NCI-H187 (cell line): ENCODE data around the gene PSMB4.
"Not testable (repeated sequence)": the region's sequence is repeated elsewhere in the genome, so short reads cannot be mapped to it uniquely, and the experiment has no call there.

Experiments used
- DNase-seq, 2 experiments: peaks; one replicate each; lab custom pipeline; 2025; lab: John Stamatoyannopoulos, UW

The PSMB4 gene

DNA sequence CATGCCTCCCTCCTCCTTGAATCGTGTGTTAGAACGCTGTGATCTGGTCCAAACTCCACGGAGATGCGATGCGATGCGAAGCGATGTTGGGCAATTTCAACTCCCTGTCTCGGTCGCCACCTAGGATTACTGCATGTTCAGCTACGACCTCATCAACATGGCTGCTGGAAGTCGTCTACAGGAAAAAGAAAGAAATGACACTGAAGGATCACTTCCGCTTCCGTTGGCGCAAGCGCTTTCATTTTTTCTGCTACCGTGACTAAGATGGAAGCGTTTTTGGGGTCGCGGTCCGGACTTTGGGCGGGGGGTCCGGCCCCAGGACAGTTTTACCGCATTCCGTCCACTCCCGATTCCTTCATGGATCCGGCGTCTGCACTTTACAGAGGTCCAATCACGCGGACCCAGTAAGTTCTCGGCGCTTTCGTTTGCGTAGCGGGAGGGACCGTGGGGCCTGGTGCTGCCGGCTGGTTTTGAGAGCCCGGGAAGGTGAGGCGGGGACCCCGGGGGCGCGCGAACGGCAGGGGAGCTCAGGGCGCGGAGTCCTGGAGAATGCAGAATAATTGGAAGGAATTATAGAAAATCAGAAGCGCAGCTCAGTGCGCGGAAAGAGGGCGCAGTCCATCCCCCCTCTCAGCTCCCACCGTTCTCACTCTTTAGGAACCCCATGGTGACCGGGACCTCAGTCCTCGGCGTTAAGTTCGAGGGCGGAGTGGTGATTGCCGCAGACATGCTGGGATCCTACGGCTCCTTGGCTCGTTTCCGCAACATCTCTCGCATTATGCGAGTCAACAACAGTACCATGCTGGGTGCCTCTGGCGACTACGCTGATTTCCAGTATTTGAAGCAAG is at the start of gene PSMB4:
TSS of gene PSMB4 (plus strand) at position 250 of the 848 bp plus-strand sequence. CDS start at position 265, 15 bp downstream.
- peak; percentile 91 to 95 for DNase-seq

DNA sequence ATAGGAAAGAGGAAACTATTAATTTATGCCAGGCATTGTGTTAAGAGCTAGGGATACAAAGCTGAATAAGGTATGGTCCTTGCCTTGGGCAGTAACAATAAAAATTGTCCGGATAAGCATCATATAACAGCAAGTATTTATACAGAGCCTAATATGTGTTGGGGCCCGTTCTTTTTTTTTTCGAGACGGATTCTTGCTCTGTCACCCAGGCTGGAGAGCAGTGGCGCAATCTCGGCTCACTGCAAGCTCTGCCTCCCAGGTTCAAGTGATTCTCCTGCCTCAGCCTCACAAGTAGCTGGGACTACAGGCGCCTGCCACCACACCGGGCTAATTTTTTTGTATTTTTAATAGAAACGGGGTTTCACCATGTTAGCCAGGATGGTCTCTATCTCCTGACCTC is 49.0 kb upstream of the PSMB4 start:
- DNase-seq, result not testable (repeated sequence)

DNA sequence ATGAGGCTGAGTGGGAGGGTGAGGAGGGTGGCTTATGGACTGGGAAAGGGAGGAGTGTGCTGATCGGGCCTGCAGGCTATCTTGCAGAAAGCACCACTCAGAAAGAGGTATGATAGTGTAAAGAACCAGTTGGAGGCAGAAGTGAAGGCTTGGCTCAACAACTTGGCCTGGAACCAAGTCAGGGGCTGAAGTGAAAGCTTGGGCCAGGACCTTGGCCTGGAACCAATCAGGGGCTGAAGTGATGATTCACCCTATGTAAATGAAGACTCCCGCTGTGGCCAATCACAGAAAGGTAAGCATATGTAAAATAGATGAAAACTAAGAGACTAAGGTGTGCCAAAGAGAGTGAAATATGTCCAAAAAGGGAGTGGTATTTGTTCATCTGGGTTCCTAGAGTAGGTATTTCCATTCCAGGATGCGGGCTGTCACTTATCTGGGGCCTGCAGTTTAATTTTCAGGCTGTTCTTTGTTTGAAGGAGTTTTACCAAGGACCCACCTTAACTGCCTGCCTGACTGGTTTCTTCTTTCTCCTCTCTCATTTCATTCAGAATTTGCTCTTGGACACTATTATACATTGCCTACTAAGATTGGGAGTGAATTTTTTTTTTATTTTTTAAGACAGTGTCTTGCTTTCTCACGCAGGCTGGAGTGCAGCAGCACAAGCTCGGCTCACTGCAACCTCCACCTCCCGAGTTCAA is 47.2 kb upstream of the PSMB4 start:
- DNase-seq, result no peak

DNA sequence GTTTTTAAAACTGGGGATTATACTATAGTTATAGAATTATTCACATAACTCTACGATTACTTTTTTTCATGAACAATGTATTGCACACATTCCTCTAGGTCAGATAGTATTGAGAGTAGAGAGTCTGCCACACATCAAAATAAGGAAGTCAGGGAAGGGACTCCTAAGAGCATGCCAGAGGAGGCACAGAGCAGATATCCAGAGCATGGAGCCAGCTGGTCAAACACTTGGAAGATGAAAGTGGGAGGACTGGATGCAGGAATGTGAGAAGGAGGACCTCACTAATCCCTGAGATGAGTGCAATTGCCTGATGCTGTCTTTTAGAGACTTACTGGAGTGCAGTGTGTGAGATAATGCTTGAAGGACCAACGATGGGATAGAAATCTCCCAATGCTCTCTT is 42.7 kb upstream of the PSMB4 start:
- no peak for DNase-seq

DNA sequence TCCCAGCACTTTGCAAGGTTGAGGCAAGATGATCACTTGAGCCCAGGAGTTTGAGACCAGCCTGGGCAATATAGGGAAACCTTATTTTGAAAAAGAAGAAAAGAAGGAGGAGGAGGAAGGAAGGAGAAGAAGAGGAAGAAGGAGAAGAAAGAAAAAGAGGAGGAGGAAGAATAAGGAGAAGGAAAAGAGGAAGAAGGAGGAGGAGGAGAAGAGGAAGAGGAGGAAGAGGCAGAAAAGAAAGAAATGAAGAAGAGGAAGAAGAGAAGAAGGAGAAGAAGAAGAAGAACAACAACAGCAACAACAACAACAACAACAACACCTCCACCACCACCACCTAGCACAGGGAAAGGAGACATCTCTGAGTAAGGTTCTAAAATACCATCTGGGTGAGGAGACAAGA is 37.5 kb upstream of the PSMB4 start:
- DNase-seq, result no peak

DNA sequence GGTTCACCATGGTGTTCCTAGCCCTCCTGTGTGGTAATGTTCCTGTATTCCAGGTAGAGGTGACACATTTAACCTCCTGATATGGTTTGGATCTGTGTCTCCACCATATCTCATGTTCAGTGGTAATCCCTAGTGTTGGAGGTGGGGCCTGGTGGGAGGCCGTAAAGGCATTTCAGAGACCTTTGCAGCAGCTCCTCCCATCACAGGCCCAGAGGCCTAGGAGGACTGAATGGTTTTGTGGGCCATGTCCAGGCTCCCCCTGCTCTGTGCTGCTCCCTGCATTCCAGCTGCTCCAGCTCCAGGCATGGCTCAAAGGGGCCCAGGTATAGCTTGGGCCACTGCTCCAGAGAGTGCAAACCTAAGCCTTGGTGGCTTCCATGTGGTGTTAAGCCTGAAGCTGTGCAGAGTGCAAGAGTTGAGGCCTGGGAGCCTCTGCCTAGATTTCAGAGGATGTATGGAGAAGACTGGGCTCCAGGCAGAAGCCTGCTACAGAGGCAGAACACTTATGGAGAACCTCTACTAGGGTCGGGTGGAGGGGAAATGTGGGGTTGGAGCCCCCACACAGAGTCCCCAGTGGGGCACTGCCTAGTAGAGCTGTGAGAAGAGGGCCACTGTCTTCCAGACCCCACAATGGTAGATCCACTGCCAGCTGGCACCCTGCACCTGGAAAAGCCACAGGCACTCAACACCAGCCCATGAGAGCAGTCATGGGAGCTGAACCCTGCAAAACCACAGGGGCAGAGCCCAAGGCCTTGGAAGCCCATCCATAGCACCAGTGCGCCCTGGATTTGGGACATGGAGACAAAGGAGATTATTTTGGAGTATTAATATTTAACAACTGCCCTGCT is 36.8 kb upstream of the PSMB4 start:
- no peak for DNase-seq

DNA sequence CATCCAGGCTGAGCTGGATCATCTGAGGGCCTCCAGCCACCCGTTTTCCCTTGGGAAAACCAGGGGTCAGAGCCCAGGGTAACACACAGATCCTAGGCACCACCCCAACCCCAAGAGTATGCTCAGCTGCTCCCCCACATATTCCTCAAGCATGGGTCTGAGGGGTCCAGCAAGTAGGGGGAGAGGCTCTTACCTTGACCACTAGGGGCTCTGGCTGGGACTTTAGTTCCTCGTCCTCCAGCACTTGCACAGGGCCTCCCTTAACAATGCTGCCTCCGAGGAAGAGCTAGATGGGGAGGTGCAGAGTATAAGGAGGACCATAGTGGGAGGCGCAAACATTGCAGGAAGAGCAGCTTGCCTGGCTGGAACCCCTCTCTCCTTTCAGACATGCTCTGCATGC is 34.4 kb upstream of the PSMB4 start:
- DNase-seq, result no peak

DNA sequence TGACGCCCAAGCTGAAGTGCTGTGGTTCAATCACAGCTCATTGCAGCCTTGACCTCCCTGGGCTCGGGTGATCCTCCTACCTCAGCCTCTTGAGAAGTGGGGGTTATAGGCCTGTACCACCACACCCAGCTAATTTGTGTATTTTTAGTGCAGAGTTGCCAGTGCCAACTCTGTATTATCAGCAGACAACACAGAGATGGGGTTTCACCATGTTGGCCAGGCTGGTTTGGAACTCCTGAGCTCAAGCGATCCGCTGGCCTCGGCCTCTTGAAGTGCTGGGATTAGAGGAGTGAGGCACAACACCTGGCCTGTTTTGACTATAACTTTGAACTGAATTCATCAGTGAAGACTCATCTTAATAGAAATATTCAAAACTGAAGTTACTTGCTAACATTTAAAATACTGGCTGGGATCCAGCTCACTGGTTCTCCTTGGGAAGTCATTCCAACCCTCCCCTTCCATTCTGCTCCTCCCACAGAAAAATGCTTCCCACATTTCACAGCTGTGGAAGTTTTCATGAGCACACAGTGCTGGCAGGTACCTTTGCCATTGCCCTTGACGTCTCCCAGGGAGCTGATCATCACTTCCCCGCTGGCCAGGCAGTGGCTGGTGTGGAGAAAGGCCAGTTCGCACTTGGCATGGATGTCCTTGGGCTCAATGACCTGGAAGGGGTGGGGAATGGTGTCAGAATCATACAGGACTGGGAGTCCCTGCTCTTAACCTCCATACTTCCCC is 31.5 kb upstream of the PSMB4 start:
- DNase-seq, result no peak

DNA sequence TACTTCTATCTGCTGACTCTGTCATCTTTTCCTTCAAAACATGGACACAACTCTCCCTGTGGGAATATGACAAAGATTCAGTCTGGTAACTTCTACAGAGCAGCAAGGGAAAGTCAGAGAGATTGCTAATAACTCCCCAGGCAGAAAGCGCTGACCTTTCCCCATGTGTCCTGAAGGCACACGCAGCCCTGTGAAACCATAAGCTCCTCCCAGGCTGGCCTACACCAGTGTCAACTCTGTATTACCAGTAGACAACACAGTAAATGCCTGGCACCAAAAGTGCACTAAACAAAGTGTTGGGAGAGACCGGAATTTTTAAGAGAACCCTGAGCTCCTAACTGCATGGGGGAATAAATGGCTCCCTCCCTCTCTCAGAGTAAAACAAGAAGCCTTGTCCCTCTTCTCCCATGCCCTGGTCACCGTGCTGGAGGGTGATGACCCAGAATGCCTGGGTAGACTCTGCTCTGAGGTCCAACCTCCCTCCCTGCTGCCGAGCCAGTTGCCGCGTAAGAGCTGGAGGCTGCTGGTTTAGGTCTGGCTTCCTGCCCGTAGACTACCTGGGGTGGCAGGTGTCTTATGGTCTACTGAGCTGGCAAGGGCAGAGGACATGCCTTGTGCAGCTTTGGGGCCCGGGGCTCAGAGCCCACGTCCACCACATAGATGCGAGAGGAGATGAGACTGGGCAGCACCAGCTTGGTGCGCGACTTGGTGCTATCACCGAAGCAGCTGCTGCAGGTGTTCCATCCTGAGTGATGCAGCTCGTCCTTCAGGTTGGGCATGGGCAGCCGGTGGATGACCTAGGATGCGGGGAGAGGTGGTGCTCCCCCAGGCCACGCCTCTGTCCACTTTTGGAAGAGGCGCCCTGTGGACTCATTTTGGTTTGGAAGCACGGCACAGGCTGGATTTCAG is 30.7 kb upstream of the PSMB4 start:
- DNase-seq, result no peak

DNA sequence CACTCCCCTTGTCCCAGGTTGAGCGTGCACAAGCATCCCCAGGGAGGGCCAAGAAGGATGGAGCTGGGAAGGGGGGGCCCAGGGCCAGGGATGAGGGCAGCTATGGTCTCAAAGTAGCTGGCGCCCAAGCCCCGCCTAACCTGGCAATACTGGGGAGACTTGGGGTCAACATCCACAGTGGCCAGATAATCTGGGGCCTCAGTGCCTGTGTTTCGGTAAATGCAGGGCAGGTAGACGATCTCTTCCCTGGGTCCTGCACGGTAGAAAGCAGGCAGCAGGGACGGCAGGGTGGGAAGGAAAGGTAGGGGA is 30.1 kb upstream of the PSMB4 start:
- no peak for DNase-seq

DNA sequence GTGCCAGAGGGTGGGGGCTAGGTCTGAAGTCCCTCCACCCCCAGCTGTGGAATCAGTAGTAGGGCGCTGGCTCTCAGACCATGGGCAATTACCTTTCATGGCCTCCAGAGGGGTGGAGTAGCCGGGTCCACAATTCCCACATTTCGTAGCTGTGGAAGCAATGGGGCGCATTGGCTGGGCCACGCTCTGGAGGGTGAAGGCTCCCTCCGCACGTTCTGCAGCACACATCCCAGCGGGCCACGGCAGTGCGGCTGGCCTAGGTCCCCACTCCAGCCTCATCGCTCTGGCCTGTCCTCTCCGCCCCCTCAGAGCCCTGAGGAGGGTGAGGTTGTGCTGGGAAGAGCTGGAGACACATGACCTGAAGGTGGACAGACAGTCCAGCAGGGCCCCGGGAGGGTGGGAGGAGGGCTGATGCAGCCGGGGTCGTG is 29.7 kb upstream of the PSMB4 start:
- no peak for DNase-seq

DNA sequence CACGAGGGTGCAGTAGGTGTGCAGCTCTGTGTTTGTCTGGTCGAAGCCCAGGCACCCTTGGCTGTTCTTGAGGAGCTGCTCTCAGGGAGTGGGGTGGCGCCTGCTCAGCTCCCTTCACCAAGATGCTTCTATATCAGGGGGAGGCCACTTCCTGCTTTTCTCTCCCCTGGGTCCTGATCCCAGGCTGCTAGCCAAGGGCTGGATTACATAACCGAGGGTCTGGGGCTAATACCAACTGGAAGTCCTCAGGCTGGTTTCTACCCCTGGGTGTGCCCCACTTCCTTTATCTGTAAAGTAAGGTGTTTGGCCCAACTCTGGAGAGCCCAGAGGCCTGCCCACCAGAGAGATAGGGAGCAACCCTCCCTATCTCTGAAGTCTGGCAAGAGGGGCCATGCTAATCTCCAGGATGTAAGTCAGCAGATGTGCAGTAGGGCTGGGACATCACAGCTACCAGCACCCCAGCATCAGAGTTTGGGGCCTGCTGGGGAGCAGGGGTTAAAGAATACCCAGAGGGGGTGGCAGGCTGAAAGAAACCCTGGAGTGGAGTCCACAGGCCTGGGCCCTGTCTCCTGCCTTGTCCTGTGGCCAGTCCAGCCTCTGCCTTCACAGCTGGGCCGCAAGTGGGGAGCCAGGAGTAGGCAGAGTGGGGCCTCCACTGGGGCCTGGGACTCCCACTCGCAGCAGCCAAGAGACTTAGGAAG is 29.0 kb upstream of the PSMB4 start:
- no peak for DNase-seq

DNA sequence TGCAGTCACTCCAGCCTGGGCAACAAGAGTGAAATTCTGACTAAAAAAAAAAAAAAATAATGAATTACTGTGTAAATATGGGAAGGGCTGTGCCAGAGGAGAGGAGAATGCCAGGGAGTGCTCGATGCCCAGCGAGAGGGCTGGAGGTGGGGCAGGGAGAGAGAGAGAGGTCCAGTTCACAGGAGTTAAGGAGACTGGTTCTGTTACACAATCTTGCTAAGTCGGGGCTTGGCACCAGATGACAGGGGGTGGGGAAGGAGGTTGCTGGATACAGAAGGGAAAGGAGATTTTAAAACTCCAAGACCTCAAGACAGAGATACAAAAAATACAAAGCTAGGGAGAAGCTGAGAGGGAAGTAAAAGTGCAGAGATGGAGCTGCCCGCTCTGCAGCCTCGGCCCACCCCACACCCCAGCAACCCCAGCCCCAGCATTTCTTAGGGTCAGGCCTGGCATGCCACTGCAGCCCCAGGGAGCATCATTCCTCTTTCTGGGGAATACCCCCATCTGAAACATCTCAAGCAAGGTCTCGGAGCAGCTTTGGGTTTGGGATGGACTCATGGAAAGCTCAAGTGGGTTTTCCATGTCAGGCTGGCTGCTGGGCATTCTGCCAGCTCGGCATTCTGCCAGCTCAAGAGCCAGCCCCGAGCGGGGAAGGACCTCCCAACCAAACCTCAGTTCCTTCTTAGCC is 27.9 kb upstream of the PSMB4 start:
- DNase-seq, result peak; percentile 95 to 96

DNA sequence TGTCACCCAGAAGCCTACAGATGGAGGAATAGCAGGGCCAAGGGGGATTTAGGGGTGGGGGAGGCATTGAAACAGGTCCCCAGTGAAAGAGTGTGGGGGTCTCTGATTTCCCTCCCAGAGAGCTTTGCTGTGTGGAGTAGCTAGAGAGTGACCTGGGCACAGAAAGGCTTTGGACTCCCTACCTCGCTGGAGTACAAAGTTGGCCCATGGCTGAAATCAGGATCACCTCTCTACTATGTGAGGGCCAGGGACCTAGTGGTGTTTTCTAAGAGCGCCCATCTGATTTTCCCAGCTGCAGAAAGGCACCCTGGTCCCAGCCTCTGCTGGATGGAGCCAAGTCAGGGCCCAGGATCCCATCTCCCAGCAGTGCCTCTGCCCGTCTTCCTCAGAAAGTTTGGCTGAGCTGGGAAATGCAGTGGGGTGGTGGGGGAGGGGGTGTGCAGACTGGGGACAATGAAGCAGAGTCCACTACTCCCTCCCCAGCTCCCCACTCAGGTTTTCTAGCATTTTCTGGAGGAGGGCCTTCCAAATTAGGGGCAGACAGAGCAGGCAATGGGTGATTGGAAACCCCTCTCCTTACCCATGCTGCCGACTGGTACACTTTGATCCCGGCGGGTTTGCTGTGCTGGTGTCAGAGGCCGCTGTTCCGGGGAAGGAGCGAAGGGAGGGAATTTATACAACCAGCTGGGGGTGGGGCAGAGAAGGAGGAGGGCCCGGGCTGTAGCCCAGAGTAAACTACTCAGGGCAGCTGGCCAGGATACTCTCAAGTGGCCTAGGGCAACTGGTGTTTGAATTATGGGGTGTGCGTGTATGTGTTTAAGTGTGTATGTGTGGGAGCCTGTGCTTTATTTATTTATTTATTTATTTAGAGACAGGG is 27.1 kb upstream of the PSMB4 start, which contains the start of gene SELENBP1:
TSS of gene SELENBP1 (minus strand) at position 648 of the 877 bp plus-strand sequence. CDS start at position 584, 64 bp downstream.
- DNase-seq, result peak; percentile 63 to 79

DNA sequence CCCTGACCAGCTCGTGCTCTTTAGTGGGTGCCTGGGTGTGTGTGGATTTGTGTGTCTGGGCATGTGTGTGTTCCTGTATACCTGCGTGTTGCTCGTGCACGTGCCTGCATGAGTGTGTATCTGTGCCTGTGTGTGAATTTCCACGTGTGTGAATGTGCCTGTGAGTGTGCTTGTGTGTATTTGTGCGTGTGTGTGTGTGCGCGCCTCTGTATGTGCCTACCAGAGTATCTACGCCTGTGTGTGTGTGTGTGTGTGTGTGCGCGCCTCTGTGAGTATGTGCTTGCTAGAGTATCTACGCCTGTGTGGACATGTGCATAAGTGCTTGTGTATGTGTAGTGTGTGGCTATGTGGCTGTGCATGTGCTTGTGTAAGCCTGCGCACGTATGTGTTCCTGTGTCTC is 26.2 kb upstream of the PSMB4 start:
- DNase-seq, result no peak

DNA sequence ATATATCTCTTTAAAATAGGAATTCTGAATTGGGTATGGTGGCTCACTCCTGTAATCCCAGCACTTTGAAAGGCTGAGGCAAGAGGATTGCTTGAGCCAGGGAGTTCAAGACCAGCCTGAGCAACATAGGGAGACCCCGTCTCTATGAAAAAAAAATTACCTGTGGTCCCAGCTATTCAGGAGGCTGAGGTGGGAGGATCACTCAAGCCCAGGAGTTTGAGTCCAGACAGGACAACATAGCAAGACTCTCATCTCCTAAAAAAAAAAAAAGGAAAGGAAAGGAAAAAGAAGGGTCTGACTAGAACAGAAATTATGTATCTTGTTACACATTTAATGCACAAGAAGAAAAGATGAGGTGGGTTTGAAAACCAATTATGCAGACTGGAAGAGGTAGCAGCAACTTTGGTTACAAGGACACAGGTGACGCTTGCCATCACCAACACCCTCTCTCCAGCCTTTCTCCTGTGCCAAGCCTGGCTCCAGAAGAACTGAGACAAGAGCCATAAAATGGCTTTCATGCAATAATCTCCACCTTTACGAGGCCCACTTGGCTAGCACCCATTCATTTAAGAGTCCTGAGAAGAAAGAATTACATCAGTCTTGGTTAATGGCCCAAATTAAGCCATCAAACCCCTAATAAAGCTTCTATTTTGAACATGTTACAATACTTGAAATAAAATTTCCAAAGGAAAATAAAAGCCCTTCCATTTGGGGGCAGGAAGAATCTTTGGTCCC is 22.1 kb upstream of the PSMB4 start:
- no peak for DNase-seq

DNA sequence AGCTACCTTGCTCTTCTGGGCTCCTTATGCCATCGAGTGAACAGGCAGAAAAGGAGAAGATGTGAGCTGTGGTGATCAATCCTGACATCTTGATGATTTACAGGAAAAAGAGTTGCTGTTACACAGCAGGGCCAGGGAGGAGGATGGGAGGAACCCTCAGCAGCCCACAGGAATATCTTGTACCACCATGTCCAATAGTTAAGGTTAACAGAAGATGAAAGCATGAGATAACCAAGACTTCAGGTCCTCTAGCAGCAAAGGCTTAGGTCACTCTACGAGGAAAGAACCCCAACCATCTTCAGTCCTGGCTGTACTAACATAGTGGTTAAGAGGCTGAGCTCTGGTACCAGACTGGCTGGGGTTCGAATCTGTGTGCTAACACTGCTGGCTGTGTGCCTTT is 14.8 kb upstream of the PSMB4 start:
- no peak for DNase-seq

DNA sequence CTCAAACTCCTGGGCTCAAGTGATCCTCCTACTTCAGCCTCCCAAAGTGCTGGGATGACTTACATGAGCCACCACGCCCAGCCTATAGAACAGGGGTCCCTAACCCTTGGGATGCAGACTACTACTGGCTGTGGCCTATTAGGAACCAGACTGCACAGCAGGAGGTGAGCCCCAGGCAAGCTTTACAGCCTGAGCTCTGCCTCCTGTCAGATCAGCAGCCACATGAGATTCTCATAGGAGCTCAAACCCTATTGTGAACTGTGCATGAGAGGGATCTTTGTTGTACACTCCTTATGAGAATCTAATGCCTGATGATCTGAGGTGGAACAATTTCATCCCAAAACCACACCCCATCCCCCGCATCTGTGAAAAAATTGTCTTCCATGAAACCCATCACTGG is 13.4 kb upstream of the PSMB4 start:
- no peak for DNase-seq
